Measurements from ENCODE around the gene CCDC97.

DNA sequence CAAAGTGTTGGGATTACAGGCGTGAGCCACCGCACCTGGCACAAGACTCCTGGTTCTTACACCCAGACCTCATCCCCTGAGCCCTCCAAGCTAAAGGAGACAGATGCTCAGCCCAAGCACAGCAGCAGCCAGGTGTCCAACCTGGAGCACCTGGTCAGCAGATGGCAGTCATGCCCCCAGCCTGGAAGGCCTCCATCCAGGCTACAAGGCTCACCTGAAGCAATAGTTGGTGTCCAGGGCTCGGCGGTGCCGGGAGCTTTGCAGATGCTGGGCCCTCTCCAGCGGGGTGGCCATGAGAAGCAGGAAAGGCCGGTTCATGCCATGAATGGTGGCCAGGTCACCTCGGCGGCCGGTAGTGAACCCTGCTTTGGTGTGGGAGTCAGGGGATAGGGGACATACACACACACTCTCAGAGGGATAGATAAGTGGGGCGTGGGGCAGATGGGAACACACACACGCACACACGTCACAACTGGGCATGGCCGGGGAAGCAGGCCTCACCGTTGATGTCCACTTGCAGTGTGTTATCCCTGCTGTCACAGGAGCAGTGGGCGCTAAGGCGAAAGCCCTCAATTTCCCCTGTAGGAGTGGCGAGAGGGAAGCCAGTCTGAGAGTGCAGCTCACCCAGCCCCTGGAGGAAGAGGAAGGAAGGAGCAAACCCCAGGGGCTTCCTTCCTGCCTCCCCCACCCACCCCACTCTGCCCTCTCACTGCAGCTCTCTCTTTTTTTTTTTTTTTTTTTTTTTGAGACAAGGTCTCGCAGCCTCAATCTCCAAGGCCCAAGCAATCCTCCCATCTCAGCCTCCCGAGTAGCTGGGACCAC is 31.9 kb downstream of the CCDC97 start:
- TF ChIP-seq EZH2 (IDR thresholded peaks at IDR 0.05; ENCODE audit: insufficient read depth, low read length), result no peak
- TF ChIP-seq, protein P1, sequence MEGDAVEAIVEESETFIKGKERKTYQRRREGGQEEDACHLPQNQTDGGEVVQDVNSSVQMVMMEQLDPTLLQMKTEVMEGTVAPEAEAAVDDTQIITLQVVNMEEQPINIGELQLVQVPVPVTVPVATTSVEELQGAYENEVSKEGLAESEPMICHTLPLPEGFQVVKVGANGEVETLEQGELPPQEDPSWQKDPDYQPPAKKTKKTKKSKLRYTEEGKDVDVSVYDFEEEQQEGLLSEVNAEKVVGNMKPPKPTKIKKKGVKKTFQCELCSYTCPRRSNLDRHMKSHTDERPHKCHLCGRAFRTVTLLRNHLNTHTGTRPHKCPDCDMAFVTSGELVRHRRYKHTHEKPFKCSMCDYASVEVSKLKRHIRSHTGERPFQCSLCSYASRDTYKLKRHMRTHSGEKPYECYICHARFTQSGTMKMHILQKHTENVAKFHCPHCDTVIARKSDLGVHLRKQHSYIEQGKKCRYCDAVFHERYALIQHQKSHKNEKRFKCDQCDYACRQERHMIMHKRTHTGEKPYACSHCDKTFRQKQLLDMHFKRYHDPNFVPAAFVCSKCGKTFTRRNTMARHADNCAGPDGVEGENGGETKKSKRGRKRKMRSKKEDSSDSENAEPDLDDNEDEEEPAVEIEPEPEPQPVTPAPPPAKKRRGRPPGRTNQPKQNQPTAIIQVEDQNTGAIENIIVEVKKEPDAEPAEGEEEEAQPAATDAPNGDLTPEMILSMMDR (IDR thresholded peaks at IDR 0.05; ENCODE audit: insufficient read depth, low read depth, low read length), result no peak
